PC-9 (cell line): ENCODE data around the gene NMNAT2.

ENCODE experiments used
- CTCF ChIP-seq: fragments of 200-600 bp; sonication (generic); conservative IDR thresholded peaks from 2 replicates; pipeline ENCODE4 v1.6.1; 2017; ENCODE audit warnings: mixed run types, antibody characterized with exemption, mild to moderate bottlenecking, moderate library complexity
- EZH2 ChIP-seq: fragments of 200-600 bp; sonication (generic); IDR thresholded peaks from 2 replicates; pipeline ENCODE4 v1.8.0; 2017; ENCODE audit warnings: antibody characterized with exemption, low read depth

GRCh38 chr1:183255073-183255472, 163.1 kb downstream of the NMNAT2 start:
- no peak for TF ChIP-seq CTCF
- no peak for TF ChIP-seq EZH2
